Activated CD8-positive, alpha-beta memory T cell treated with anti-CD3 and anti-CD28 coated beads for 24 hours (primary cell): ENCODE results near the gene TMEM97.
A peak's percentile ranks its signal among the peaks of the same experiment; 100 is the strongest.
"Not testable (repeated sequence)": the region's sequence is repeated elsewhere in the genome, so short reads cannot be mapped to it uniquely, and the experiment has no call there.

Experiments
- DNase-seq: peaks from one replicate; pipeline ENCODE4 v3.0.0-alpha.2; 2020

The TMEM97 gene

DNA sequence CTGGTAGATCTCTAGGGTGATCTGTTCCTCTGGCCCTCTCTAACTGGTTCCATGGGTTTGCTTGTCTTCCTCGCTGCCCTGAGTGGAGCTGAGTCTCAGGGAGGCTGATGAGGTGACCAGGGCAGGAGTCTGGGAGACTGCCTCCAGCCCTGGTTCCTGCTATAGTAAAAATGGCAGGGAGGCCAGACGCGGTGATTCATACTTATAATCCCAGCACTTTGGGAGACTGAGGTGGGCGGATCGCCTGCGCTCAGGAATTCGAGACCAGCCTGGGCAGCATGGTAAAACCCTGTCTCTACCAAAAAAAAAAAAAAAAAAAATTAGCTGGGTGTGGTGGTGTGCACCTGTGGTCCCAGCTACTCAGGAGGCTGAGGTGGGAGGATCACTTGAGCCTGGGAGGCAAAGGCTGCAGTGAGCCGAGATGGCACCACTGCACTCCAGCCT lies 19.8 kb downstream of the TMEM97 start:
- DNase-seq: not testable (repeated sequence)

DNA sequence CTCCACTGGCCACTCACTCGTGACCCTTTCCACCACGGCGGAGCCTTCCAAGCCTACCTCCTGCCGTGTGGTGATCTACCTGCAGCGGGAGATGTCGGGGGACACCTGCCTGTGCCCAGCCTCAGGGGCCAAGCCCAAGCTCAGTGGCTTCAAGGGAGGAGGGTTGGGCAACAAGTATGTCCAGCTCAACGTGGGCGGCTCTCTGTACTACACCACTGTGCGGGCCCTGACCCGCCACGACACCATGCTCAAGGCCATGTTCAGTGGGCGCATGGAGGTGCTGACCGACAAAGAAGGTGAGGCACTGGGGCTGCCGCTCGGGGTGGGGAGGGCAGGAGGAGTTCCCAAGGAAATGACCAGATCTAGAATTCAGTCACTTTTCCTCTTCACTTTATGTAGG lies 20.4 kb downstream of the TMEM97 start:
- no peak for DNase-seq

DNA sequence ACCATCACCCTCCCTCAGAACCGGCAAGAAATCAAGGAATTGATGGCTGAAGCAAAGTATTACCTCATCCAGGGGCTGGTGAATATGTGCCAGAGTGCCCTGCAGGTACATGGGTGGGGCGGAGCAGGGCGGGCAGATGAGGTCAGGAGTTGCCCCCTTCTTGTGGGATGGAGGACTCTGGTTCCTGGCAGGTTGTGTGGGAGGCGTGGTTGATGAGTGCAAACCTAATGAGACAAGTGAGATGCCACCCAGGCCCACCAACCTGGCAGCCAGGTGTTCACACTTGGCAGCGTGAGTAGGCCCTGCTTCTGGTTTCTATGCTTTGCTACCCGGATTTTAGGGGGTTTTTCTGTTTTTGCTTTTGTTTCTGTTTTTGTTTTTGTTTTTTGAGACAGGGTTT lies 21.4 kb downstream of the TMEM97 start:
- DNase-seq: no peak

DNA sequence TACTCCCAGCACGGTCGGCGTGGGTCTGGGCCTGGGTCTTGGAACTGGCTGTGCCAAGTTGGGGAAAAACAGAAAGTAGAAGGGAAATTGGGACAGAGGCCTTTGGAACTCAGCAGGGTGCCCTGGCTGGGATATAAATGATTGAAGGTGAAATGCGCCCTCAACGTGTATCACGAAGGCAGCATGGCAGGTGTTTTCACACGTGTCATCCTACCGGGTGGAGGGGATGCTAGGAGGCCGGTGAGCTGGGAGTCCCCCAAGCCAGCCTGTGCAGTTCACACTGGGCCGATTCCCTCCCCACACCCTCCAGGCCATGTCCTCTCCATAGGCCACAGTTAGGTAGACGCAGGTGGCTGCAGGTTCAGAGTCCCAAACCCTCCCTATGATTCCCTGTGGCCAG lies 22.5 kb downstream of the TMEM97 start:
- no peak for DNase-seq

DNA sequence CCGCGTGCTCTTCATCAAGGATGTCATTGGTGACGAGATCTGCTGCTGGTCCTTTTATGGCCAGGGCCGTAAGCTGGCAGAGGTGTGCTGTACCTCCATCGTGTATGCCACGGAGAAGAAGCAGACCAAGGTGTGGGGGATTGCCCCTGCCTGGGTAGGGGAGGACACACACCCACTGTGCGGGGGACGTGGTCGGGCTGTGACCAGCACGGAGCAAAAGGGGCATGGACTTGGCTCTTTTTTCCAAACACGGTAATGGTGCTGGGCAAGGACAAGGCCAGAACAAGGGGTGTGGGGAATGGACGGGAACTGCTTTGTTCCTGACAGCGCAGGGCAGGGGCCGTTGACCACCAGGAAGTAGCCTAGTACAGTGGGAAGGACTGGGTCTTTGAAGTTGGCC lies 23.3 kb downstream of the TMEM97 start:
- DNase-seq: no peak

DNA sequence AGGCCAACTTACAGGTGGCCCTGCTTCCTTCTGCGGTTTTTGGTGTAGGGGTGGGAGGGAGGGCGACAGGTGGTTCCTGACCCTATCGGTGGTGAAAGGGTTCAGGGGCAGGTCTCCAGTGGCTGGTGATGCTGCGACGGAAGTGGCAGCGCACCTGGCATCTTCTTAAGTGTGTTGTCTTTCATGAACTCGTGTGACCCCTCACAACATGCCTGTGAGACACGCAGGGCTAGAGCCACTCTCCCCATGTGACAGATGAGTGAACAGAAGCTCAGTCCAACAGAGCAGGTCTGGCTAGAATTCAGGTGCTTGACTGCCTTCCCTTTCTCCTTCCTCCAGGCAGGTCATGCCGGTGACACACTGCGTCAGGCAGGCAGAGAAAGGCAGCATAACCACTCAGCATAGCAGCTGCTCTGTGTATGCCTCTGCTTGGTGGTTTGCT lies 24.5 kb downstream of the TMEM97 start:
- no peak for DNase-seq

DNA sequence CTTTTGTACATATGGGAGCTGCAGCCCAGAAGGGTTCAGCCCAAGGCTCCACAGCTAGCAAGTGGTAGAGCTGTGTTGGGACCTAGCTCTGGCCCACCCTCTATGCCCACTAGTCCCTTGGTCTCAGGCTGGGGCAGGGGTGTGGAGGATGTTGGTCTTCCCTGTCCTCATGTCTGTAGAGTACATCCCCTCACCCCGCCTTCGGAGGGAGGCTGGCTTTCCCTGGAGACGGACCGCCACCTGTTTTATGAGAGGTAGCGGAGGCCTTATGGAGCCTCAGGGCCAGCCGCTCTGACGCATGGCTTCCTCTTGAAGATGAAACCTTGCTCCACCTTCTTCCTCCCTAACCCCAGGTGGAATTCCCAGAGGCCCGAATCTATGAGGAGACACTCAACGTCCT lies 25.0 kb downstream of the TMEM97 start:
- no peak for DNase-seq

DNA sequence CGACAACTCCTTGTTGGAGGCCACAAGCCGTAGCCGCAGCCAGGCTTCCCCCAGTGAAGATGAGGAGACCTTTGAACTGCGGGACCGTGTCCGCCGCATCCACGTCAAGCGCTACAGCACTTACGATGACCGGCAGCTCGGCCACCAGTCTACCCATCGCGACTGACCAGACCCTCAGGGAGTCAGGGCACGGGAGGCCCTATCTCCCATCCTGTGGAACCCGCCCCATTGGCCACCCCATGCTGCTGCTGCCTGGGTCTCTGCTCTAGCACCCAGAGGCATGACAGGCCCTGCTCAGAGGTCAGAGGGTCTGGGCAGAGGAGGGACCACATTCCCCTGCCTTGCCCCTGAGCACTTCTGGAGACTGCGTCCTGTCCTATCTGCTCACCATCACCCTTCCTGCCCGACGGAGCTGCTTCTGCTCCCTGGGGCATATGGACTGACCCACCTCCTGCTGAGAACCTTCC lies 25.5 kb downstream of the TMEM97 start:
- no peak for DNase-seq

DNA sequence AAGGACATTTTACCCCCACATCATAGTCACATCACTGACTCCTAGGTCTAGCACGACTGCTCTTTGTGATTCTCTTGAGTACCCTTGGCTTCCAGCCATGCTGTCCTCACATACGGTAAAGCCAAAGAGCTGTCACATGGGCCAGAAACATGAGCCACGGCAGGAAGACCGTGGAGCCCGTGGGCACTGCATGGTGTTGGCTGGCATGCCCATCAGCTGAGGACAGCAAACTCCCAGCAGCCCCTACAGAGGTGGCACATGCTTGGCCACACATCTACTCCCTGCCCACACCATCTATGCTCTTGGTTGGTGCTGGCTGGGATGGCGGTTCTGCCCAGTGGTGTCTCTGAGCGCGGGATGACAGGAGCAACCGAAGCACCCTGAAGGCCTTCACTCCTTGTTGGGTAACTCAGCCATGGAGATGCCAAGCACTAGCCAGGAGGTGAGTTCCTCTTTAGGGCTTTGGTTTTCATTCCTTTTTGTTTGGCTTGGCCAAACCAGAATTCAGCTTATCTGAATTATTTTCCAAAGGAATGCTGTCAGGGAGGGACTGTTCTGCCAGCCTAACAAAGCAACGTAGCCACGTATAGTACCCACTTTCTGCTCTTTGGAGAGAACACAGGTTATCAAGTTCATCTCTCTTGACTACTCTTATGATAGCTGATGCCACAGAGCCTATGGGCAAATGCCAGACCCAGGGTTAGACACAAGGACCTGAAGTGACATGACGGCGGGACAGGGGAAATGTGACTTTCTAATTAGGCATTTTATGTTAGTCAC lies 26.6 kb downstream of the TMEM97 start:
- no peak for DNase-seq

DNA sequence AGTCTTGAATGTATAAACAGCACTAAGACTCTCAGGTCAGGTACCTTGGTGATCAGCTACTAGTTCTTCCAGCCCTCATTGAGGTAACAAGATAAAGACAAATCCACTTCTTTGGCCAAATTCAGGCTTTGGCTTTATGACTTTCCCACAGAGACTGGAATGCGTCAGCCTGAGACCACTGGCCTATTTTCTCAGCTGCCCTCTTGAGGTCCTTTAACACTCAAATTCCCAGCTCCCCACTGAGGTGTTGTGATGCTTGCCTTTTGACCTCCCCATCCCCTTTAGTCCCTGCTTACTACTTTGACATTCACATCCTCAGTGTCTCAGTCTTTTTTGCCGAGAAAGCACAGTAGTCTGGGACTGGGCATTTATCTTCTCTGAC lies 27.2 kb downstream of the TMEM97 start:
- no peak for DNase-seq

DNA sequence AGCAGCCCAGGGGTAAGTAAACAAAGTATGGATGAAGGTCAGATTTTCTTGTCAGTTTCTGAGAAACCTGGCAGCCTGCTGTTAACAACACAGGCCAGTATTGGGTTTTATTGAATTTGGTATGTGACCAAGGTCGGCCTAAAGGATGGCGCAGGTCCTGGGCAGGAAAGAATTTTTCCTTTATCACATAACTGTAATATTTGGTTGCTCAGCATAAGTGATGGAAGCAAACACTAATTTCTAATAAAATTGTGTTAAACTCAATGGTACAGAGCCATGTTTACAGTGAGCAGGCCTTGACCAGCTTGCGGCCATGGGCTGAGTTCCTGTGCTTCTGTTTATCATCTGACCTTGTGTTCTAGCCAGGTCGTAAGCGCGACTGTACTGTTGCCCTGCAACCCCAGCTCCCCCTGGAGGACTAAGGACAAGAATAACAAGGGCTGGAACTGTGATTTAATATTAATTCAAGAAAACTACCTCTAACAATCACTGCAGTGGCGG lies 27.8 kb downstream of the TMEM97 start:
- no peak for DNase-seq

DNA sequence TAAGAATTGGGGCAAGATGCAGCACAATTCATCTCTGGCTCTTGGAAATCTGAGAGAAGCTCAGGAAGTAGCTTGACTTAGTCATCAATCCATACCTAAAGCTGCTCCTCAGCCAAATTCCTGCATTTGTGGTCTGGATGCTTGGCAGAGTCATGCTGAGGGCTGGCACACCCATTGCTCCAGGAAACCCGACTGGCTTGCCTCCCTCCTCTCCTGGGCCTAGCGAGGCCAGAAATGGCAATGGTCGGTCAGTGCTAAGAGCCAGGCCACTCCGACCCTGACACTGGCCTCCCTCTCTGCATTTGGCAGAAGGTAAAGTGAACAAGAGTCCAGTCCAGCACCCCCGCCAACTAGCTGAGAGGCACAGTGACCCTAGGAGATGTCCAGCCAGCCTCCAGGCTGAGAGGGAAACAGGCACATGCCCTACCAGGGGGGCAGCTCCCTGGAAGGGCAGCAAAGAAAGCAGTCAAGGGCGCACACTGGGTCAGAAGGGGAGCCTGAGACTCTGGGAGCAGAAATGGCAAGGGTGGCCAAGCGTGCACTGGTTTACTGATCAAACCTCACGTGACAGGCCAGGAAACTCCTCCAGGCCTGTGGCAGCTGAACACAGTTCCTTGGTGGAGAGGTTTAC lies 28.4 kb downstream of the TMEM97 start:
- no peak for DNase-seq

DNA sequence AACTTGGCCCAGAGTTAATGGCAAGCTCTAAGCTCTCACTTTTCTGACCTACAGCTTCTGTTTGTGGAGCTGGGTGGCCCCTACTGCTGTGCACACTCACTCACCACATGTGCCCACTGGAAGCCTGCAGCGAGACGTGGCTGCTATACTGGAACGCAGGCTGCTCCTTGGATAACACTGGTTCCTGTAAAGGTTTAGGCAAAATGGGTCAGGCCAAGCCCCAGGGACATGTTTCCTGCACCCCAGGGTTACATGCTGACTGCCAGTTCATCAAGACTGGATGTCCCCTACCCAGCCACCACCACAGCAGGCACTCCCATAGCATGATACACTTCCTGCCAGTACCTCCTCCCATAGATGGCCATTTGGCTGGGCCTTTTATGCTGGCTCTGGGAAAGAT lies 30.0 kb downstream of the TMEM97 start:
- DNase-seq: no peak

DNA sequence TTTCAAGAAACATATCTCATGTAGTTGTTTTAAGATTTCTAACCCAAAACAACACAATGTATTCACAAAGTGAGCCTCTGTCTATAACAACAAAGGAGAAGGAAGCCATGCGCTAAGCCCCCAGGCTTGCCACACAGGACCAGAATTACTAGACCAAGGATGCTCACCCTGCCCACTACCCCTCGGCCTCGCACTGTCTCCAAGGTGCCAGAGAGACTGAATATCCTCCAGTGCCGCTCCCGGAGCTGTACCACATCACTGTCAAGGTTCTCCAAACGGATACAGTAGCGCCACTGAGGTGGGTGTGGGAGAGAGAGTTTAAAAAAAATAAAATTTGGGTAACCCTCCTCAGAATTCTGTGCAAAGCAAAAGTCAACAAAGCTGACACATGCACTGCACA lies 31.3 kb downstream of the TMEM97 start:
- DNase-seq: no peak

DNA sequence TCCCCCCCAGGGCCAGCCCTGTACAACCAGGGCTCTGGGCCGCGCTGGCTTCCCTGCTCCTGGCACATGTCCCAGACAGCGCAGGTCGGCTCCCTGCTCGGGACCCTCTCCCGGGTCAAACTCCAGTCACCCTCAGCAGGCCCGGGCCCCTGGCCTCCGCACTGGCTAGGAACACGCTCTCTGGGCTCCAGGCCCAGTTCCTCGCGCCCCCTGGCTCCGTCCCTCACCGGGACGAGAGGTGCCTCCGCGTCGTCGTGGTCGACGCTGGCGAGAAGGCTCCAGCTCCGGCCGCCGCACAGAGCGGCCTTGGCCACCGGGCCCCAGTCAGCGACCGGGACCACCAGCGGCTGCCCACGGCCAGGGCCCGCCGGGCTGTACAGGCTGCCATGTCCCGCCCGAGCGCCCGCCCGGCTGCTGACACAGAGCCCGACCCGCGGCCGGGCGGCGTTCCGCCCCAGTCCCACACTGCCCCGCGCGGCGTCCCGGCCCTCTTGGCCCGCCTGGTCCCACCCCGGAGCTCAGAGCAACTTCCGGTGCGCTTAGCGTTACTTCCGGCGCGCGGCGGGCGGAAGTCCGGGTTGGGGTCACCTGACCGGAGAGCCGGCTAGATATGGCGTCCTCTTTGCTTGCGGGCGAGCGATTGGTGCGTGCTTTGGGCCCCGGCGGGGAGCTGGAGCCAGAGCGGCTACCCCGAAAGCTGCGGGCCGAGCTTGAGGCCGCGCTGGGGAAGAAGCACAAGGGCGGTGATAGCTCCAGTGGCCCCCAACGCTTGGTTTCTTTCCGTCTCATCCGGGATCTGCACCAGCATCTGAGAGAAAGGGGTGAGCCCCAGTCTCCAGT lies 38.3 kb downstream of the TMEM97 start, which contains the start of gene POLDIP2:
POLDIP2 (minus strand) TSS at position 467 of the 840 bp plus-strand sequence; CDS start at position 388, 79 bp downstream.
- DNase-seq: peak; percentile 97

DNA sequence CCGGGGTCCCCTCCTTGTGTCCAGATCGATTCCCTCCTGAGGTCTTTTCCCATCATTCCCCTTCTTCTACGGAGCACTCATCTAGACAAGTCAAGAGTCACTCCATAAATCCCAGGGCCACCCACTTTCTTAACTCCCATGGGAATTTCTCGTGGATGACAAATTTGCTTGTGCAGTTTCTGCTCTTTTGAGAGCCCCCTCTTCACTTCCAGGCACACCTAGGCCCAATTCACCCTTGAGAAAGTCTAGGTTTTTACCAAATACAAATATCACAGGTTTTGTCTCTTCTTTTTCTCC lies 38.8 kb downstream of the TMEM97 start:
- no peak for DNase-seq

DNA sequence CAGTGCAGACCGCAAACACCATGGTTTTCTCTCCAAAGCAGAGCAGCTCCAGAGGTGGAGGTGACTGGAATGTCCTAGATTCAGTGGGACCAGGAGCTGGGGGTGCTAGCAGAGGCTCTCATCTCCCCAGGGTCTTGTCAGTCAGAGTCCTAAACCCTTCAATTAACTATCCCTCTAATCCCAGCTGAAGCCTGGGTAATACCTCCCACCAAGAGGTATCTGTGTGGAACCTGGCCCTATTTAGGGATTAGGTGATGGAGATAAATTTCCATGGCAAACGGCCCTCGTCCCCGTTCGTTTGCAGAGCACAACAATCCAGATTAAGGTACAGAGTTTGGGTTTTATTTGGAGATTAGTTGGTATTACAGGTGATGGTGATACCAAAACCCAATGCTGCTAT lies 44.2 kb downstream of the TMEM97 start:
- no peak for DNase-seq

DNA sequence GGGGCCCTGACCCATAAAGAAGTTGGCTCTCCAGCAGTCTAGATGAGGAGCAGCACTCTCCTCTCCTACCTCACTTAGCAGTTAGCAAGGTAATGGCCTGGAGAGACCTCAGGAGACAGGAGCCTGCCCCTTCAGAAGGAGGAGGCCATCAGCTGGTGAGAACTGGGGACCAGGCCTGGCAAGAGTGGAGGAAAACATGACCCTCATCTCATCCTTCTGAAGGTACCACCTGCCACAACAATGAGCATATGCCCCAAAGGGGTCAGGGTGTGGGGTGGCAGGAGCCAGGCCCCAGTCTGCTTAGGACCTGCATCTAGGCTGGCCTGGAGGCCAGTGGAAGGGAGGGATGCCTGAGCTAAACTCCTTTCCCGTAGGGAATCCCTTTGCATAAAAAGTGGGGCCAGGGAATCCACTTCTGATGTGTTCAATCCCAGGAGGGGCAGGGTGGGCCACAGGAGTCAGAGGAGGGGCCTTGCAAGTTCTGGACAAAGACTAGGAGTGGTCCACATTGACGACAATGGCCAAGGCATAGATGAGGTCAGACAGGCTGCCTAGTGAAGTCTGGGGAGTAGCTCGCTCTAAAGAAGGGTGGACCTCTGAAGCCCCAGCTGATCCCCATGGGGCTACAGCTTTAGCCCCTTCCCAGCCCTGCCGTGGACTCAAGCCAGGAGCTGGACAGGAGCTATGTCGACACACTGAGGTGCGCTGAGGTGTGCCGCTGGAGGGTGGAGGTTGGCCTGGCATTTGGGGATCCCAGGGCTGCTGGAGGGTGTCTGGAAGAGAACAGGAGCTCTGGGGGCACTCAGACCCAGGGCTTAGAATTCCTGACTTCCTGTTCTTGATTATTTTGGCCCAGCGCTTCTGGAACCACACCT lies 45.0 kb downstream of the TMEM97 start:
- DNase-seq: no peak

DNA sequence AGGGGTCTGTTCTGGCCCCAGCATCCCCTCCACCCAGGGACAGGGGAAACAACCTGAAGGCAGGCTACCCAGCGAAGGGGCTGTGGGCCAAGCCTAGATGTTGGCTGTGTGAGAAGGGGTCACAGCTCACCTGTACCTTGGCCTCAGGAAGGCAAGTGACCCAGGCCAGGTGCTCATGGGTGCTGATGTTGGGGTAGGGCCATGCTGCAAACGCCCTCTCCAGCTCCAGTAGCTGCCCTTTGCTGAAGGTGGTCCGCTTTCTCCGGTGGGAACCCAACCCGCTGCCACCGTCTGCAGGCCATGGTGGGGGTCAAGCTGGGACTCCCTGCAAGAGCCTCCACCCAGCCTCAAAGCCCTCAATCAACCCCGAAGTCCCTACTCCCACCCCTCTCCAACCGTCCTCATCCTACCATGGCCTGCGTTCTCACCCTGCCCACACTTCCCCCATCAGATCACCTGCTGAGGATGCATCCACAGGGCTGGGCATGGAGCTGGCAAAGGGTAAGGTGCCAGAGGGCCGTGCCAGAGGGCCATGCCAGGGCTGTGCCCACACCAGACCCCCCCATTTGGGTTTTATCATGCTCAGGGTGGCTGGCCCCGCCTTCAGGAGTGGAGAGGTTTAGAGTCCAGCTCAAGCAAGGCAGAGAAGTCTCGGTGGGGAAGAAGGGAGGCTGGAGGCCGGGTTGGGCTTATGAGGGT lies 45.8 kb downstream of the TMEM97 start, which contains the start of gene SEBOX:
SEBOX (minus strand) TSS at position 535 of the 699 bp plus-strand sequence; CDS start at position 487, 48 bp downstream.
- DNase-seq: no peak

DNA sequence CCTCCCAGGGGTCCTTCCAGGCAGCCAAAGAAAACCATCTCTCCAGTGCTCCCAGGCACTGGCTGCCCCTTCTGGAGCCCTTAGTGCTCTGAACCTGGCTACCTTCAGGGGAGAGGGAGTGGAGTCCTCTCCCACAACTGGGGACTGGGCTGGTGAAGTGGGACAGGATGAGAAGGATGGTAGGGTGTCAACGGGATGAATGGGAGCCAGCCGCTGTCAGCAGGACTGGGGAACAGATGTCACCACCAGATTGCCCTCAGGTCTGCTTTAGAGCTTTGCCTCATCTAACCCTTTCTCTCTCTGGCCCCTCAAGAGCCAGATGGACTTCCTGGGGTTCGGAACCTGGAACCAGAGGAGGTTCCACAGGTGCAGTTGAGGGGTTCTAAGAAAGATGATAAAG lies 46.5 kb downstream of the TMEM97 start:
- no peak for DNase-seq

DNA sequence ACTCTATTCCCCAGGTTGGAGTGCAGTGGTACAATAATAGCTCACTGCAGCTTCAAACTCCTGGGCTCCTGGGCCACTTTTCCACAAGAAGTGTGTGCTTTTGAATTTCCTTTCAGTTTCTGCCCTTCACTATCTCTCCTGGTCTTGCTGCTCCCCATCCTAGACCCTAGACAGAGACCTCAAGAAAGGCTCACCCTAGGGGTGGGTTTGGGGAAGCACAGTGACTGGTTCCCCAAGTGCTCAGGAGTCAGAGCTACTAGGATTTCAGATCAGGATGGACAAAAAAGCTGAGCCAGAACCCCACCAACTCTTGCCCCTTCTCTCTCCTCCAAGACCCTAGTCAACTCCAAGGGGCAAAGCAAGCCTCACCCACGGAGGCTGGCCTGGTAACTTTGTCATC lies 47.6 kb downstream of the TMEM97 start:
- no peak for DNase-seq
